Renal pelvis (tissue), 4 donors: ENCODE results near the gene LRBA. TPM values are rescaled to one million over a fixed set of nuclear protein-coding genes. Genes with fewer than 3 reads are reported as not detected.

Experiments used
- DNase-seq: peaks from one replicate; pipeline ENCODE4 v3.0.0-alpha.2; 2013
- polyA plus RNA-seq, 3 donors: library from polyadenylated mRNA; unstranded; fragments of 120-200 nt; gene quantifications; one replicate each; pipeline ENCODE4 v1.2.1, GENCODE V29; 2013; ENCODE audit not compliant: insufficient read length in 3 of 3

LRBA gene
- polyA plus RNA-seq, 3 donors = 60.9 to 76.1 (median 63.6) TPM

- no peak for DNase-seq
Observed at GRCh38 chr4:150369434-150370380, 645.4 kb downstream of the LRBA start.

- DNase-seq = no peak
Observed at GRCh38 chr4:150368667-150369066, 646.4 kb downstream of the LRBA start.

GRCh38 chr4:150367326-150367725 is 647.8 kb downstream of the LRBA start:
- DNase-seq = no peak

- peak; percentile 12 for DNase-seq
Observed at GRCh38 chr4:150366487-150366999, 648.5 kb downstream of the LRBA start.

GRCh38 chr4:150363721-150364688 is 651.1 kb downstream of the LRBA start:
- DNase-seq = no peak

GRCh38 chr4:150358691-150359090 is 656.4 kb downstream of the LRBA start:
- DNase-seq = no peak

- no peak for DNase-seq
Observed at GRCh38 chr4:150357829-150358228, 657.3 kb downstream of the LRBA start.

GRCh38 chr4:150355858-150356455 is 659.1 kb downstream of the LRBA start:
- DNase-seq = no peak

GRCh38 chr4:150355418-150355817 is 659.7 kb downstream of the LRBA start:
- no peak for DNase-seq

GRCh38 chr4:150354214-150354796 is 660.8 kb downstream of the LRBA start:
- DNase-seq = no peak

- DNase-seq = no peak
Observed at GRCh38 chr4:150348079-150348478, 667.0 kb downstream of the LRBA start.

GRCh38 chr4:150345207-150345744 is 669.8 kb downstream of the LRBA start:
- no peak for DNase-seq

GRCh38 chr4:150343796-150344195 is 671.3 kb downstream of the LRBA start:
- DNase-seq = no peak

GRCh38 chr4:150342945-150343344 is 672.1 kb downstream of the LRBA start:
- no peak for DNase-seq

- peak; percentile 62 for DNase-seq
Observed at GRCh38 chr4:150337734-150338133, 677.4 kb downstream of the LRBA start.

- no peak for DNase-seq
Observed at GRCh38 chr4:150336676-150337412, 678.2 kb downstream of the LRBA start.

GRCh38 chr4:150332961-150333360 is 682.1 kb downstream of the LRBA start:
- no peak for DNase-seq

- DNase-seq = no peak
Observed at GRCh38 chr4:150332086-150332485, 683.0 kb downstream of the LRBA start.

GRCh38 chr4:150329373-150329772 is 685.7 kb downstream of the LRBA start:
- DNase-seq = no peak

GRCh38 chr4:150328496-150328895 is 686.6 kb downstream of the LRBA start:
- no peak for DNase-seq
